ENCODE results near the gene UNK. TPM values are rescaled to one million over a fixed set of nuclear protein-coding genes. Genes with fewer than 3 reads are reported as not detected.

UNK gene
- total RNA-seq: 78.4 TPM

DNA sequence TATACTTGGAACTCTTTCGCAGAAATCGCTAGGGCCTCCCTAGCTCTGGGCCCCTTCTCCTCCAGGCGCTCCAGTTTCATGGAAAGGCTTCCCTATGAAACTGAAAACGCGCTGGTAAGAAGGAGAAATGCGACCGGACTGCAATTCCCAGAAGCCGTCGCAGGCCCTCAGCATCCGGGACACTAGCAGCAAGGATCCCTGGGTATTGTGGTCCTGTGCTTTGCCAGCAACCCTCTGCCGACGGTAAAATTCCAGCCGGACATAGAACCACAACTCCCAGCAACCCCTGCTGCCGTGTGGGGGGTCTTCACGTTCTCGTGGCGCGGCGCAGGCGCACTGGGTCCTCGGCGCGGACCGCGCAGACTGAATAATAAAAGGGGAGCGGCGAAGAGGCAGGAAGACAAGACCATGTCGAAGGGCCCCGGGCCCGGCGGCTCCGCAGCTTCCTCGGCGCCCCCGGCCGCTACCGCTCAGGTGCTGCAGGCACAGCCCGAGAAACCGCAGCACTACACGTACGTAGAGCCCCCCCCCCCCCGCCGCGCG lies at the start of gene UNK:
TSS of gene UNK (plus strand) at position 334 of the 543 bp plus-strand sequence. CDS start at position 409, 75 bp downstream.

GRCh38 chr17:75764711-75765421 lies 19.7 kb upstream of the UNK start, which contains the start of gene GALK1:
GALK1 (minus strand) TSS chr17:75765192; CDS start chr17:75765136, 56 bp downstream.

GRCh38 chr17:75843577-75844529 lies 59.2 kb downstream of the UNK start, which contains the start of gene UNC13D:
UNC13D (minus strand) TSS chr17:75844404; CDS start chr17:75844337, 67 bp downstream.

DNA sequence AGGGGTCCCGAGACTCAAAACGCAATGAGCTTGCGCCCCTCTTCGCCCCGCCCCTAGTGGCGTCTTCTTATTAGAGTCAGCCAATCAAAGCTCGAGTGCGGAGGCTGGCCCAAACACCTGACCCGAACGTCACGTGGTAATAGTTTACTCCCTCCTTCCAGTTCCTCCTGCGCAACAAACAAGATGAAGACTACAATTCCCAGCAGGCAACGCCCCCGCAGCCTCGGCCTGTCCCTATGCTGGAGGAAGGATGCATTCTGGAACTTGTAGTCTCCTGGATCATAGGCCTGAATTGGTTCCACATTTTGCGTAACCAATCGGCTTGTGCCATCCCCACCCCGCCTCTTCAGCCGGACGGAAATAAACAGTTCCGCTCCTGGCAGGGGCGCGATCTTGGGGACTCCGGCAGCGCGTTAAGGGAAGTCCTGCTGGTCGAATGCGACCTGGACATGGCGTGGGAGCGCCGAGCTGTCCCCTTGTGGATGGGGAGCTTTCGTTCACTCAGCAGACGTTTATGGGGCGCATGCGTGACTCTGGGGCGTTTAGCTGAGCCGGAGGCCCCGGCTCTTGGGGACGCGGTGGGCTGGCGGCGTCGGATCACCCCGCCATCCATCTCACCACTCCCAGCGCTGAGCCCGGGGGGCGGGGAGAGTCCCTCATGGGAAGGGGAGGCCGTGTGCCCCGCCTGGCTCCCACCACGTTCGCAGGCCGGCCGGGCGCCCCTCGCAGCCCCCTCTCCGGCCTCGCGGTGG lies 70.9 kb downstream of the UNK start, which contains the start of gene WBP2:
TSS of gene WBP2 (minus strand) at position 26 of the 752 bp plus-strand sequence. CDS start 38 bp downstream, outside the sequence.

Other genes starting within 250 kb of the UNK start
- 185 TPM for gene MYO15B, start 197.0 kb upstream of the UNK start, total RNA-seq
- gene SMIM5, start 151.4 kb upstream of the UNK start, total RNA-seq: 3.5 TPM
- 32.5 TPM for gene RECQL5, start 117.7 kb upstream of the UNK start, total RNA-seq
- 109 TPM for gene SAP30BP, start 117.5 kb upstream of the UNK start, total RNA-seq
- gene ITGB4, start 63.3 kb upstream of the UNK start, total RNA-seq: 19.5 TPM
- gene GALK1, start 19.6 kb upstream of the UNK start, total RNA-seq: 14.5 TPM
- 5.0 TPM for gene UNC13D, start 59.6 kb downstream of the UNK start, total RNA-seq
- 50.5 TPM for gene WBP2, start 70.5 kb downstream of the UNK start, total RNA-seq
- gene TRIM47, start 93.8 kb downstream of the UNK start, total RNA-seq: 14.9 TPM
- gene TRIM65, start 112.1 kb downstream of the UNK start, total RNA-seq: 24.4 TPM
- gene MRPL38, start 120.1 kb downstream of the UNK start, total RNA-seq: 45.7 TPM
- 19.8 TPM for gene FBF1, start 156.2 kb downstream of the UNK start, total RNA-seq
- 75.3 TPM for gene ACOX1, start 194.4 kb downstream of the UNK start, total RNA-seq
- 22.5 TPM for gene TEN1, start 194.4 kb downstream of the UNK start, total RNA-seq
- gene CDK3, start 216.0 kb downstream of the UNK start, total RNA-seq: 7.5 TPM
- 5.5 TPM for gene EVPL, start 242.5 kb downstream of the UNK start, total RNA-seq